HG02588 (cell line): ENCODE data around the gene ACER2.

ENCODE experiments used
- ATAC-seq: cut with Tn5 transposase; IDR thresholded peaks from one replicate; pipeline ENCODE4 v1.9.1; 2021; ENCODE audit warnings: mild to moderate bottlenecking, moderate library complexity; ENCODE audit not compliant: unreplicated experiment

ACER2 gene

DNA sequence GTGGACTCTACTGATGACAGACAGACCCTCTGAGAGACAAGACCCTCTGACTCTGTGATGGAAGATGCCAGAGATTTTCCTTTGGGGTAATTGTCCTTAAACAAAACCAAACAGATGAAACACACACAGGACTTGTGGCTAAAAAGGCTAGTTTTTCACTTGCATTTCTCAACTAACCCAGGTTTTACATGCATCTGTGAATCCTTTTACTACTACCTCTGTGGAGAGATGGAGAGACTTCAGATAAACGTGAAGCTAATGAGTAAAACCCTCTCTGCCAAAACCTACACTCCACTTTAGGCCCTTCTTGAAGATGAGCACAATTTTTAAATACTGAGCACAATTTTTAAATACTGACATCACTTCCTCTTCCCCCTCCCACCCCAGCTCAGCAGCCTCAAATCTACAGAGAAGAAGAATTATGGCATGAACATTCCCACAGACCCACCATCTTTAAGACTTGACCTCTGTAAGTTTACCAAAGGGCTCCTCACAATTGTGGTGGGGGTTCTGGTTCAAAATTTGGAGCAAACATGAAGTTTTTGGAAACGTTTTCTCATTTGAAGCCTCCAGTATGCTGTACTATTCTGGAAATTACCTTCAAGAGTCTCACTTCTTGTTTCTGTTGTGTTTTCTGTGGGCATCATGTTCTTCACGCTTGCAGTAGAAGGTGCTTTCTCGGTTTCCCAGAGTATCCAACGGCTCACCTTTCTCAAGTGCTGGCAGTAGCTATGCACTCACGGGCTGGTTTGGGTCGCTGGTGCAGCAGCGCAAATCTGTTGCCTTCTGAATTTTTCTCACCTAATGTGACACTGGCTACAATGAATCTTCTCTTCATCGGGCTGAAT, 42.7 kb downstream of the ACER2 start:
- ATAC-seq, result peak; percentile 97

DNA sequence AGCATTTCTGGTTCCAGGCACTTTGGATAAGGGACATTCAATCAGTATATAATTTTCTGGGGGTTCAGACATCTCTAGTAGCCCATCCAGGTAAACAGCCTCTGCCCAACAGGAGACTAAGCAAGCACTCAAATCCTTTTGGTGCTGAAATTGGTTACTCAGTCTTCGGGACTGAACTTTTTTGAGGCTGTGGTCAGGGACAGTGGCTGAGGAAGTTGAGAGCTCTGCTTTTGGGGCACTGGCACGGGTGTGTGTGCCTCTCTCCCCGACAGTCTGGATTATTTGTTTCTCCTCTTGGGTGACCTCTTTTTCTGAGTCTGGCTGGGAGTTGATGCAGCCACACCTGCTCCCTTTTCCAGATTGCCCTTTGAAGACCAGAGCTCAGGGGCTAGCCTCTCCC, 47.6 kb downstream of the ACER2 start:
- no peak for ATAC-seq

DNA sequence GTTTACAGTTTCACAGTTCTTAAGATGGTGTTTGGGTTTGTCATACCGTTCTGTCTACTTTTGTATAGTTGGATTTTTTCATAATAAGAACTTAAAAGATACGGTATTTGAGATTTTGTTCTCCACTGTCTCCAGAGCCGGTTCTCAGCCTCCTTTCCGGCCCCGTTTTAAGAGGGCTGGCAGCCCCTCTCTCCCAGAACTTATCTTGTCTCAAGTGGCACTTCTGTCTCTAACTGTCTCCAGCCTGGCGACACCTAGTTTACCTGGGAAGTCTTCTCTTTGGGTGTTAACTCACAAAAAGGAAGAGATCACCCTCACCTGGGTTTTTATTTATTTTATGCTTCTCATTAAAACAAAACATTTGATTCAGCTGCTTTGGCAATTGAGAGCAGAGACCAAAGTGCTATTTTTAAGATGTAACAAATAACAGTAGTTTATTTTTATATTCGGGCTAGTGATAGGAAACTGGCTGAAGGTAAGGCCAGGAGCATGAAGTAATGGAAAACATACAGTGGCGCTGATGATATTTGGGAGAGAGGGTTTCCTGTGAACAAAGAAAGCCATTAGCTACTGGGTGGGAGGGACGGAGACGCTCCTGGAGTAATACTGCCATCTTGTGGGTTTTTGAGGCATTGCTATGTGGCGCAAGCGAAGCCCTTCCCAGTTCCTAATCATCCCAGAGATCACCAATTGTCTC, 48.3 kb downstream of the ACER2 start:
- peak; percentile 84 for ATAC-seq

DNA sequence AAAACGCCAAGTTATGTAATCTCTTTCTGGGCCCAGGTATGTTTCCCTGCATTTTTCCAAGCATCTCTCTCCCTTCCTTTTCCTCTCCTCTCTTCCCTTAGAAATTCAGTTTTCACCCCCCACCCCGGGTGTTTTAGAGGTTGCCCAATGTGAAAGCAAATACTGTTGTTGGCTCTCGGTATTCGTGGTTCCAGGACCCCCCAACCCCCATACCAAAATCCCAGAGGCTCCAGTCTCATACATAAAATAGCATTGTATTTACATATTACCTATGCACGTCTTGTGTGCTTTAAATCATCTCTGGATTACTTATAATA, 48.8 kb downstream of the ACER2 start:
- peak; percentile 30 for ATAC-seq

DNA sequence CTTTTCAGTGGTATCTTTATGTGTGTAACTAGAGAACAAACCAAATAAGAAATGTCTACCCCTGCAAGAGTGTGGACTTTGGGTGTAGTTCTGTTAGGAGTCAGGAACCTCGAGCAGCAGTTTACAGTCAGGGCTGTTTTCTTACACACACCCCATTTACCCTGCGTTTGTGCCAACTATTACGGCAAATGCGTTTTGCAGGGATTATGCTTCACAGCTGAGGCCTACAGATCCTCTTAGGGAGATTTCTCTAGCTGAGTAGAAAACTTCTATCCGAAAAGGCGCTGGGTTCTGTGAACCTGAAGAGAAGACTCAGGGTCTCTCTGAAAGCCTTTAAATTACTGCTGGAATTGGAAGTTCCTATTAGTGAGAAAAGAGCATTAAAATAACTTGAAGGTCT, 51.4 kb downstream of the ACER2 start:
- no peak for ATAC-seq

DNA sequence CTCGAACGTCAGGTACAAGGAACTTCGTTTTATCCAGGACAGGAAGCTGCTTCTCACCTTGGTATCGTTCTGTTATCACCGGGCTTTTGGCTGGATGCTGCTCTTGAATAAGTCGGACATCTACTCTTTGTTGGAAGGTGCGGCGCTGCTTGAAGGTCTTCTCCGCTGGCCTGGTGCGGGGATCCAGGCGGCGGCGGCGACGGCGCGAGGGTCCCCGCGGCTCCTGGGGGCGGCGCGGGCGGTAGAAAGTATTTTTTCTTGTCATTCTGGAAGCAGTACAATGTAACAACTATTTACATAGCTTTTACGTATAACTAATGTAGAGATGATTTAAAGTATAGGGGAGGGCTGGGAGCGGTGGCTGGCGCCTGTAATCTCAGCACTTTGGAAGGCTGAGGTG, 52.3 kb downstream of the ACER2 start:
- no peak for ATAC-seq

DNA sequence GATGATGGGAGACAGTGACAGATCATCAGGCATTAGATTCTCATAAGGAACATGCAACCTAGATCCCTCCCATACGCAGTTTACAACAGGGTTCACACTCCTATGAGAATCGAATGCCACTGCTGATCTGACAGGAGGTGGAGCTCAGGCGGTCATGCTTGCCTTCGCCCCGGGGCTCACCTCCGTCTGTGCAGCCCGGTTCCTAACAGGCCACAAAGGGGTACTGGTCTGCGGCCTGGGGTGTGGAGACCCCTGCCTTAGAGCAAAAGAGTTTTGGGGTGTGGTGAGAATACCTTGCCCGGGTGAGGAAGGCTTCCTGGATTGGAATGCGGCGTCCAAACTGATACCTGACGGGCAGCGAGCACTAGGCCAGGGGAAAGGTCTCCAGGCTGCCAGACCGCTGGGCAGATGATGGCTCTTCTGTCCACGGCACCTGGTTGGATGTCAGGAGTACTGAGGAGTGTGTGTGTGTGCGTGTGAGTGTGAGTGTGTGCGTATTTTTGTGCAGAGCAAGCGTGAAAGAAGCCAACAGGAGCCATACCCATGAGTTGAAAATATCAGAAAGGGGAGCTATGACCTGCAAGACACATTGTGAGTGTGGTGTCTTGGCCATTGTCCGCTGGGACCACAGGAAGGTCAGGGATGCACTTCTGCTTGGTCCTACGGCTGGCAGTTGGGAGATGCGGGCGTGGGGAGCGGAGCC, 55.4 kb downstream of the ACER2 start:
- ATAC-seq, result no peak

DNA sequence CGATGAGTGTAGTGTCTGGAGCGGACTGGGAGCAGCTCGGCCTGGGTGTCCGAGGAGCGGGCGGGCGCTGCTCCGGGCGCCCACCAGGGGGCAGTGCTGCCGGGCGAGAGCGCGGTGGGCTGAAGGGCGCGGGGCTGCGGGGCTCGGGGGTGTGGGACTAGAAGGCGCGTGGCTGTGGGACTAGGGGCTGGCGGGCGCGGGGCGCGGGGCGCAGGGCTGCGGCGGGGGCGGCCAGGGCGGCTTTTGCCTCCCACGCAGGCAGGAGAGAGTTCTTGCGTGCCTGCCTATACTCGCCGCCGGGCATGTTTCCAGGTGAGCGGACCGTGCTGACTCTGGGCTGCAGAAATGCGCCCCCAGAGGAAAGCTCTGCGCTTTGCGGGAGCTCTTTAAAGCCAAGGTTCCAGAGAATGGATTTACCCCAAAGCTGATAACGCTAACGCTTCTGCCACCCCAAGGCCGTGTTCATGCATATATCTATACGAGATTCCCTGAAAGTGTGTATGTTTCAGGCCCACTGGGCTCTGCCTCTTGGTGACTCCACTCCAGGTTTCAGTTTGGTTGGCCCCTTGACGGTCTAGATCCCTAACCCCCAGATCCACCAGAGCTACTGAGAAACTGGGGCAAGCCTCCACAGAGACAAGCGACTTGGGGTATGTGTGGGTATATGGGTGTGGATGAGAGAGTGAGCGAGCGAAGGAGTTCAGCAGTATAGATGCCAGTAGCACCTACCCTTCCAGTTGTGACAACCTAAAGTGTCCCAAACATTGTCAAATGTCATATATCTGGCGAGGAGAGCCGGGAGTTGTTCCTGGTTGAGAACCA, 56.2 kb downstream of the ACER2 start:
- ATAC-seq, result peak; percentile 86

DNA sequence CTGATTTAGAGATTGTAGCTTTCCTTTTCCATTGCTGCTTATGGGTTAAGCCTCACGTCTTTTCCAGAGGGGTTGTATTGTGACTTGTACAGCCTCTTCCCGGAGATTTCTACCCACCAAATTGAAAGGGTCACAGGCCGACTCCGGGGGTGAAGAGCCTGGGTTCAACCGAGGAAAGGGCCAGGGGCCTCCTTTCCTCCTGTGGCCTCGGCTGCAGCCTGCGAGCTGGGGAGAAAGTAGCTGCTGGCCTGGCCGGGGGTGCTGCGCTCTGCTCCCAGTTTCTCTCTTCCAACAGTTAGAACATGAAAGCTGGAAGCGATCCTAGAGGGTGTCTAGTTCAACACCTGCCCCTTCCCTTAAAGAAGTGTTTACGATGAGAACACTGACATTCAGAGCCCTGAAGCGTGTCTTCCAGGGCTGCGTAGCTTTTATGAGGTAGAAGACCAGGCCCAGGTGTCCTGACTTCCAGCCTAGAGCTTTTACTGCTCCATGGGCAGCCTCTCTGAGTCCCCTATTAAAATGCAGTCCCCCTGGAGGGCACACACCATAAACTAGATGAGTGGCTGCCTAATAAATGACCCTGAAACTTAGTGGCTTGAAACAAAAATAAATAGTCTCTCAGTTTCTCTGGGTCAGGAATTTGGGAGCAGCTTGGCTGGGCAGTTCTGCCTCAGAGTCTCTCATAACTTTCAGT, 56.9 kb downstream of the ACER2 start:
- no peak for ATAC-seq

DNA sequence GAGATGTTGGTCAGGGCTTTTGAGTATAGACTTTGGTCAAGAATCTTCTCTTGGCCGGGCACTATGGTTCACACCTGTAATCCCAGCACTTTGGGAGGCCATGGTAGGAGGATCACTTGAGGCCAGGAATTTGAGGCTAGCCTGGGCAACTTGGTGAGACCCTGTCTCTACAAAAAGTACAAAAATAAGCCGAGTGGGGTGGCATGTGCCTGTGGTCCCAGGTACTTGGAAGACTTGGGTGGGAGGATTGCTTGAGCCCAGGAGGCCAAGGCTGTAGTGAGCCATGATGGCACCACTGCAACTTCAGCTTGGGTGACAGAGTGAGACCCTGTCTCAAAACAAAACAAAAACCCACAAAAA, 57.5 kb downstream of the ACER2 start:
- ATAC-seq, result no peak

DNA sequence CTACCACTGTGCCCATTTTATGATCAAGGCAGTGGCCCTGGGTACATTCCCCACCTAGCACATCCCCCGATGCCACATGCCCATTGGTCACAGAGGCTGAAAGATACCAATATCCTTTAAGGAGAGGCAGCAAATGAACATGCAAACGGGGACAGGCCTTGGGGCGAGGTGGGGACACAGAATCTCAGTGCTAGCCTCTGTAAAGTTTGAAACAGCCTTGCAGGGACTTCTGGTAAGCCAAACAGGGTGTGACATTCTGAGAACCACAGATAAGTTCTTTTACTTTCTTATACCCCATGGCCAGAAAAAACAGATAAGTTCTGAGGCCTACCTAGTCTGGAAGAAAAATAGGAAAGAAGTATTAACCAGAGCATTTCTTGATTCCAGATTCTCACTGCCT, 60.5 kb downstream of the ACER2 start:
- no peak for ATAC-seq

DNA sequence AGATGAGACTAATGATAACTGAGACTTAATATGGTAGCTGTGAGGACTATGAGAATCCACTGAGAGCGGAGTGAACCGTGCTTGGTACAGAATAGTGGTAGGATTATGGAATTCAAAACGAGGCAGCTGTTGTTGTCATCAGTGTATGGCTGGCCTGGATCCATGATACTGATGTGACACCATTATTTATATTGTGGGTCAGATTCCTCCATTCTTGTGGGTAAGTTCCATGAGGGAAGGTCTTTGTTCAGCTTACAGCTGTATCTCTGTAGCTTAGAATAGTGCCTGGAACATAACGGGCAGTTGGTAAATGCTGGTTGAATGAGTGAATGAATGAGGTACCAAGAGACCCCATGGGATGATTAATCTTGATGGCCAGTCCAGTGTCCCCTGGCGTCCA, 61.8 kb downstream of the ACER2 start:
- no peak for ATAC-seq

DNA sequence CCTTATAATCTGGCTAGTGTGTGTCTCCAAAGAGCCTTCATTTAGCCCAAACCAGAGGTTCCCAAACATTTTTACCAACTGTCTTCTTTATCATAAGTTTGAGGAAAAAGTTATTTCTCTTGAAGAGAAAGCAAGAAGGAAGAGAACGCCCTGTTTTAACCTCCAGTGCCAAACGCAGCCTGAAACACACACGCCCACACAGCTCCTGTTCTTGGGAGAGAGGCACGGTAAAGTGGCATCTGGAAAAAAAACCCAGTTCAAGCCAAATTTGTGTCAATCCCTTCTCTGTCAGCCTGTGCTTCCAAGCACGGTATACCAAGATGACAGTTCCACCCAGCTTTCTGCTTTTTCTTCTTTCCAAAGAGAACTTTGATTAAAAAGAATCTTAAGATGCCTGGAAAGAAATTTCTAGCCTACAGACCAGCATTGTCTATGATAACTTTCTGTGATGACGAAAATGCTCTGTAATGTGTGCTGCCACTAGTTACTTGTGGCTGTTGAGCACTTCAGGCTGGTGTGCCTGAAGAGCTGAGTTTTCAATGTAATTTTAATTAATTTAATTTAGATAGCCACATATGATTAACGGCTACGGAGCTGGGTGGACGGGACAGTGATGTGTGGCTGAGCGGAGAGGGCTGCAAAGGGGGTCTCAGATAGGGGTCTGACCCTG, 62.3 kb downstream of the ACER2 start:
- ATAC-seq, result no peak

DNA sequence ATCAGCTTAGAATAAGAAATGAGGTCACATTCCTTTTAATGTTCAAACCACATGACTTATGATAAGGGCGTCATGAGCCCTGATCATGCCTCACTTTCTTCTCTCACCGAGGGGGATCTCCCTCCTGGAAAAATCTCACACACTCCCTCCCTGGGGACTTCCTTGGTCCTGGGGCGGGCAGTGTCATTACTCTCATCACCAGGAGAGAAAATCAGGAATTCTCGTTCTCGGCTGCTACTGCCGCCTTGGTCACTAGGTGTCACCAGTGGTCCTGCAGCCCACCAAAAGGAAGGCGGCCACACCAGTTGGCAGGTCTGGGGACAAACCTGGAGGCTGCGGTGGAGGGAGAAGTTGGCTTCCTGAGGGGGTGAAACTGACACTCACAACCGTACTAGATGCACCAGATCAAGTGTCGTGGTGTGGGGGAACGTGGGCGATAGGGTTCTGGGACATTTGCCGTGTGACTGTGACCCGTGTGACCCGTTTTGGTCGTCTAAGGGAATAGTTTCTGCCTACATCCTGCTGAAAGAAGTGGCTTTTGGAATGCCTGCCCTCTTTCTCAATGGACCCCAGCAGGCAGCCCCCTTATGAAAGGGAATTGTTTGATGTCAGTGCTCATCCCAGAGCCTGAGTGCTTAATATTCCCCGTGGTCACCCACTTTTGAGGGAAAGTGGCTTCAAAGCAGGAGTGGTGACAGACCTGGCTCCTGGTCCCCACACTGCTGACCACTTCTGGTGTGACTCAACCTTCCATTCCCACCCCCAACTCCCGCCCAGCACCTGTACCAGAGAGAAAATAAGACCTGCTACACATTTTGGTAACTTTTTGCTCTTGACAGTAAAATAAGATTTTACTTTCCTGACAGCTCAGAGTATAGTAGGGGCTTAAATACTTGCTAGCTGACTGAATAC, 63.2 kb downstream of the ACER2 start:
- peak; percentile 42 for ATAC-seq

DNA sequence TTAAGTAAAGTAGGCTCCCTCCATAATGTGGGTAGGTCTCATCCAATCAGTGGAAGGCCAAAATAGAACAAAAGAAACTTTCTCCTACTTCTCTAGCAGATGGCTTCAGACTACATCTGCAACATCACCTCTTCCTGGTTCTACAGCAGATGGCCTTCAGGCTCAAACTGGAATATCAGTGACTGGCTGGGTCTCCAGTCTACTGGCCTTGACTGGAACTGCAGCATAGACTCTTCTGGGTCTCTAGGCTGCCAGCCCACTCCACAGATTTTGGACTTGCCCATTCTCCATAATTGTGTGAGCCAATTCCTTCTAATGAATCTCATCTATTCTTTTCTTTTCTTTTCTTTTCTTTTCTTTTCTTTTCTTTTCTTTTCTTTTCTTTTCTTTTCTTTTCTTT, 64.8 kb downstream of the ACER2 start:
- no peak for ATAC-seq

DNA sequence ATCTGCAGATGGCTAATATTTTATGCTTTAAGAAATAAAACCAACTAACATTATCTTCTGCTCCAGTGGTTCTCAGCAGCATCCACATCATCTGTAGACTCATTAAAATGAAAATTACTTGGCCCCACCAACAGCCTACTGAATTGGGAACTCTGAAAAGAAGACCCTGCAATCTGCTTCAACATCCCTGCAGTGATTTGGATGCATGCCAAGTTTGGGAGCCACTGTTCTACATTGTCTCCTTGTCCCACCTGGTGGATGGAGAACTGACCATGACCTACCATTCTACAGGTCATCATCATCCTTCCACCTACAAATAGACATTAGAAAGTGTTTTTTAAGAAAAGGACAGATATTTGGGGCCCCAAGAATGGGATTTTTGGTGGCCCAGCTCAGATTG, 71.1 kb downstream of the ACER2 start:
- no peak for ATAC-seq

DNA sequence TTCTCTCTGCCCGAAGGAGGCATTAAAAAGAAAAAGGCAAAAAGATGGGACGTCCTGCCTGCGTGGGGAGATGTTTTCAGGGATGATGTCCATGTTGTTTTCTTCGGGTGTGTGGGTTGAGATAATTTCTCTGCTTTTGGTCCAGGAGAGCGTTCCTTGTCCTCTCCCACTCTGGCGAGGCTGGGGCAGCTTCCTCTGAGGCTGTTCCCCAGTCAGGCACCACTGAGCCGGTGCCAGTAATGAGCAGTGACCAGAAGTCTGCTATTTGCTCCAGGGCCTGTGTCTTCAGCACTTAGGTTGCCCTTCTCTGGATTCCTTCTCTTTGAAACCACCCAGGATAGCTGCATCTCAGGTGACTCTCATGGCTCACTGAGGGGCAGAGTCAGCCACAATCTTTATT, 71.5 kb downstream of the ACER2 start:
- ATAC-seq, result no peak

DNA sequence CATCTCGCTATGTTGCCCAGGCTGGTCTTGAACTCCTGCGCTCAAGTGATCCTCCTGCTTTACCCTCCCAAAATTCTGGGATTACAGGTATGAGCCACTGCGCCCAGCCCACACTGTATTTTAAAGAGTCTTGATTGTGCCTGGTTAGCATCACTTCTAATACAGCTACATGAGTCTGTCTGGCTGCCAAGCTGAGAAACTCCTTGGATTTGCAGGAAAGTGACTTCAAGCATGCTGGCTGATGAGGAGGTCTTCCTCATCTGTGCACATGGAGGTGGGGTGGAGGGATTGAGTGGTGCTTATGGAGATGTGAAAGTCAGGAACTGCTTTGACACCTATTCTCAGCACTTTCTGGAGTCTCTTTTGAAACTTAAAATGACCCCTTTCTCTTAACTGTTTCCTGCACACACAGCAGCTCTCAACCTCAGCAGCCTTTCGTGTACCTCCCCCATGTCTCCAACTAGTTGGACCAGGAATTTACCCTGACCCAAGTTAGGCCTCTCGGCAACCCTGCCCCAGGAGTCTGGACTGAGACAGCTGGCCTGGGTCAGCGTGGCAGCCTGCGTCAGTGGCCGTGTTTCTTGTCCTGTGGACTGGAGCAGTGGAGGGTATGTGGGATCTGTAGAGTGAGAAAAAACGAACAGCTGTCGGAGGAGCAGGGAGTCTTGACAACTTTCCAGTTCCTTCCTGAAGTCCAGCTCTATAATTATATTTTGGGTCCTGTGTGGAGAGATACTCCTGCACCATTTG, 72.5 kb downstream of the ACER2 start:
- ATAC-seq, result no peak
